Liver (tissue), 3 donors: ENCODE data around the gene SCN9A.

ENCODE experiments used
- EGR1 ChIP-seq, 2 donors: IDR thresholded peaks; 2 replicates each; pipeline ENCODE4 v1.6.1; 2016 to 2018; ENCODE audit warnings: antibody characterized with exemption in 2 of 2, low read depth in 2 of 2
- FOXA1 ChIP-seq: IDR thresholded peaks from 2 replicates; pipeline ENCODE4 v1.6.1; 2016; ENCODE audit warnings: antibody characterized with exemption
- JUND ChIP-seq, 2 donors: IDR thresholded peaks; 2 replicates each; pipeline ENCODE4 v1.6.1; 2016; ENCODE audit warnings: antibody characterized with exemption in 2 of 2
- RAD21 ChIP-seq, 2 donors: IDR thresholded peaks; 2 replicates each; pipeline ENCODE4 v1.6.1; 2016; ENCODE audit warnings: antibody characterized with exemption in 2 of 2, mild to moderate bottlenecking in 2 of 2
- RXRA ChIP-seq, 2 donors: IDR thresholded peaks; 2 replicates each; pipeline ENCODE4 v1.6.1; 2017 to 2018; ENCODE audit warnings: antibody characterized with exemption in 2 of 2, mild to moderate bottlenecking in 1 of 2
- SP1 ChIP-seq: IDR thresholded peaks from 2 replicates; pipeline ENCODE4 v1.6.1; 2018; ENCODE audit warnings: antibody characterized with exemption, mild to moderate bottlenecking
- TAF1 ChIP-seq: conservative IDR thresholded peaks from 2 replicates; pipeline ENCODE4 v1.6.1; 2016; ENCODE audit warnings: antibody characterized with exemption, mild to moderate bottlenecking
- YY1 ChIP-seq: IDR thresholded peaks from 2 replicates; pipeline ENCODE4 v1.6.1; 2016; ENCODE audit warnings: antibody characterized with exemption, mild to moderate bottlenecking
- TF ChIP-seq, protein P1 (sequence below): fragments of 150-350 bp; IDR thresholded peaks from 2 replicates; pipeline ENCODE4 v1.5.1; 2017; ENCODE audit warnings: improper control_type of control experiment, low read depth, low read length; ENCODE audit not compliant: missing input control
- TF ChIP-seq, protein P2 (sequence below): IDR thresholded peaks from 2 replicates; pipeline ENCODE4 v1.6.1; 2016; ENCODE audit warnings: antibody characterized with exemption
- TF ChIP-seq, protein P3 (sequence below): IDR thresholded peaks from 2 replicates; pipeline ENCODE4 v1.6.1; 2016; ENCODE audit warnings: antibody characterized with exemption
- donor health status: healthy.
- donor health status: healthy.

DNA sequence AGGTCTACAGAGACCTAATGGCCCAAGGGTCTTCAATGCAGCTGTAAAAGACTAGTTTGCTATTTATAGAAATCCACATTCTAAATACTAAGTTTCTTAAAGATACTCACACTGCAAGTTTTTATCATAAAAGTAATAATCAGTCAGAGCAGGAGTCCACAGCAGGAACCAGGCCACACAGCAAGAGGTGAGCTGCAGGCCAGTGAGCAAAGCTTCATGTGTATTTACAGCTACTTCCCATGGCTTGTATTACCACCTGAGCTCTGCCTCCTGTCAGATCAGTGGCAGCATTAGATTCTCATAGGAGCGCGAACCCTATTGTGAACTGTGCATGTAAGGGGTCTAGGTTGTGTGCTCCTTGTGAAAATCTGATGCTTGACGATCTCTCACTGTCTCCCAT lies 6.7 kb upstream of the SCN9A start:
- no peak for TF ChIP-seq EGR1 (IDR thresholded peaks at IDR 0.05; ENCODE audit: low read depth in 2 of 2)
- TF ChIP-seq, protein P1, sequence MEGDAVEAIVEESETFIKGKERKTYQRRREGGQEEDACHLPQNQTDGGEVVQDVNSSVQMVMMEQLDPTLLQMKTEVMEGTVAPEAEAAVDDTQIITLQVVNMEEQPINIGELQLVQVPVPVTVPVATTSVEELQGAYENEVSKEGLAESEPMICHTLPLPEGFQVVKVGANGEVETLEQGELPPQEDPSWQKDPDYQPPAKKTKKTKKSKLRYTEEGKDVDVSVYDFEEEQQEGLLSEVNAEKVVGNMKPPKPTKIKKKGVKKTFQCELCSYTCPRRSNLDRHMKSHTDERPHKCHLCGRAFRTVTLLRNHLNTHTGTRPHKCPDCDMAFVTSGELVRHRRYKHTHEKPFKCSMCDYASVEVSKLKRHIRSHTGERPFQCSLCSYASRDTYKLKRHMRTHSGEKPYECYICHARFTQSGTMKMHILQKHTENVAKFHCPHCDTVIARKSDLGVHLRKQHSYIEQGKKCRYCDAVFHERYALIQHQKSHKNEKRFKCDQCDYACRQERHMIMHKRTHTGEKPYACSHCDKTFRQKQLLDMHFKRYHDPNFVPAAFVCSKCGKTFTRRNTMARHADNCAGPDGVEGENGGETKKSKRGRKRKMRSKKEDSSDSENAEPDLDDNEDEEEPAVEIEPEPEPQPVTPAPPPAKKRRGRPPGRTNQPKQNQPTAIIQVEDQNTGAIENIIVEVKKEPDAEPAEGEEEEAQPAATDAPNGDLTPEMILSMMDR = no peak
- TF ChIP-seq, protein P2, sequence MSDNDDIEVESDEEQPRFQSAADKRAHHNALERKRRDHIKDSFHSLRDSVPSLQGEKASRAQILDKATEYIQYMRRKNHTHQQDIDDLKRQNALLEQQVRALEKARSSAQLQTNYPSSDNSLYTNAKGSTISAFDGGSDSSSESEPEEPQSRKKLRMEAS = no peak
- no peak for TF ChIP-seq TAF1
- TF ChIP-seq, protein P3, sequence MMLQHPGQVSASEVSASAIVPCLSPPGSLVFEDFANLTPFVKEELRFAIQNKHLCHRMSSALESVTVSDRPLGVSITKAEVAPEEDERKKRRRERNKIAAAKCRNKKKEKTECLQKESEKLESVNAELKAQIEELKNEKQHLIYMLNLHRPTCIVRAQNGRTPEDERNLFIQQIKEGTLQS = no peak
- no peak for TF ChIP-seq JUND (IDR thresholded peaks at IDR 0.05)
- TF ChIP-seq RAD21 (IDR thresholded peaks at IDR 0.05) = no peak
- TF ChIP-seq RXRA (IDR thresholded peaks at IDR 0.05) = no peak
- TF ChIP-seq FOXA1 = no peak
- TF ChIP-seq SP1 = no peak
- TF ChIP-seq YY1 = no peak
